Astrocyte (in vitro differentiated cells and primary cell): ENCODE results near the gene SLC2A2. TPM values are rescaled to one million over a fixed set of nuclear protein-coding genes. Genes with fewer than 3 reads are reported as not detected.
A peak's percentile ranks its signal among the peaks of the same experiment; 100 is the strongest.

Source experiments
- DNase-seq: peaks from one replicate; pipeline ENCODE4 v3.0.0-alpha.2; 2010; ENCODE audit warnings: low read depth
- FAIRE-seq: peaks from 2 replicates; lab custom pipeline; 2011; peaks lifted over from hg19 to GRCh38; lab: Jason Lieb, UNC
- H2AFZ ChIP-seq: 2 replicates; pipeline ENCODE4 v1.6.0; 2012; ENCODE audit warnings: low read depth, low read length, inconsistent platforms
- H3K27ac ChIP-seq: 2 replicates; pipeline ENCODE4 v1.5.1; 2011; ENCODE audit warnings: low read depth, low read length, inconsistent platforms
- H3K27me3 ChIP-seq: 2 replicates; pipeline ENCODE4 v1.6.0; 2011; ENCODE audit warnings: low read length, inconsistent platforms; ENCODE audit not compliant: insufficient read depth
- H3K36me3 ChIP-seq: 2 replicates; pipeline ENCODE4 v1.5.1; 2011; ENCODE audit warnings: low read length, inconsistent platforms; ENCODE audit not compliant: insufficient read depth
- H3K4me1 ChIP-seq: 2 replicates; pipeline ENCODE4 v1.5.1; 2011; ENCODE audit warnings: low read length, inconsistent platforms; ENCODE audit not compliant: insufficient read depth
- H3K4me2 ChIP-seq: 2 replicates; pipeline ENCODE4 v1.6.0; 2012; ENCODE audit warnings: low read length, inconsistent platforms
- H3K4me3 ChIP-seq: 2 replicates; pipeline ENCODE4 v1.5.1; 2011; ENCODE audit warnings: low read depth, mild to moderate bottlenecking, low read length, inconsistent platforms; ENCODE audit not compliant: insufficient read depth
- H3K79me2 ChIP-seq: 2 replicates; pipeline ENCODE4 v1.6.0; 2012; ENCODE audit warnings: mild to moderate bottlenecking, low read length, inconsistent platforms; ENCODE audit not compliant: insufficient read depth
- H3K9ac ChIP-seq: 2 replicates; pipeline ENCODE4 v1.6.0; 2012; ENCODE audit warnings: mild to moderate bottlenecking, low read length, inconsistent platforms
- H3K9me3 ChIP-seq: 2 replicates; pipeline ENCODE4 v1.5.1; 2012; ENCODE audit warnings: low read depth, mild to moderate bottlenecking, low read length, inconsistent platforms; ENCODE audit not compliant: insufficient read depth
- H4K20me1 ChIP-seq: 2 replicates; pipeline ENCODE4 v1.6.0; 2012; ENCODE audit warnings: low read length, inconsistent platforms; ENCODE audit not compliant: insufficient read depth
- H3K27ac Mint-ChIP-seq: one replicate; pipeline ENCODE4 v1.8.0; 2021; ENCODE audit warnings: mild to moderate bottlenecking, mixed read lengths; ENCODE audit not compliant: unreplicated experiment
- H3K27me3 Mint-ChIP-seq: one replicate; pipeline ENCODE4 v1.8.0; 2021; ENCODE audit warnings: low read depth, mixed read lengths; ENCODE audit not compliant: unreplicated experiment
- H3K36me3 Mint-ChIP-seq: one replicate; pipeline ENCODE4 v1.8.0; 2021; ENCODE audit warnings: low read depth, mixed read lengths; ENCODE audit not compliant: unreplicated experiment
- H3K4me1 Mint-ChIP-seq: one replicate; pipeline ENCODE4 v1.8.0; 2021; ENCODE audit warnings: low read depth, mixed read lengths; ENCODE audit not compliant: unreplicated experiment
- H3K4me3 Mint-ChIP-seq: one replicate; pipeline ENCODE4 v1.8.0; 2021; ENCODE audit warnings: mild to moderate bottlenecking, moderate library complexity, mixed read lengths; ENCODE audit not compliant: unreplicated experiment
- H3K9me3 Mint-ChIP-seq: one replicate; pipeline ENCODE4 v1.8.0; 2021; ENCODE audit warnings: mild to moderate bottlenecking, mixed read lengths; ENCODE audit not compliant: unreplicated experiment
- CTCF ChIP-seq: IDR thresholded peaks from 2 replicates; pipeline ENCODE4 v1.5.1; 2011; ENCODE audit warnings: low read depth, mild to moderate bottlenecking, inconsistent platforms, low read length, moderate library complexity; ENCODE audit not compliant: insufficient read depth
- EZH2 ChIP-seq: IDR thresholded peaks from 2 replicates; pipeline ENCODE4 v1.6.1; 2012; ENCODE audit warnings: mild to moderate bottlenecking, low read length, inconsistent platforms; ENCODE audit not compliant: insufficient read depth
- total RNA-seq: library from RNA; stranded (reverse); gene quantifications from 2 replicates; pipeline ENCODE4 v1.2.1, GENCODE V29; 2021

Gene SLC2A2
- total RNA-seq, 1 donor from 2014 or later = not detected

GRCh38 chr3:171011109-171011872 lies 15.2 kb downstream of the SLC2A2 start:
- Histone ChIP-seq H3K9me3 (no peaks in the 10 kb centered on the region), H3K4me3 (no peak overlapping the region), H3K4me2 (no peak overlapping the region), H4K20me1 (no peaks in the 10 kb centered on the region), H3K27me3 (no peaks in the 10 kb centered on the region), H3K79me2 (no peaks in the 10 kb centered on the region), H3K27ac (no peak overlapping the region), H3K36me3 (no peaks in the 10 kb centered on the region), H2AFZ (no peak overlapping the region), H3K9ac (no peak overlapping the region), H3K4me1 (no peaks in the 10 kb centered on the region)
- DNase-seq = no peak
- H3K27me3 Mint-ChIP-seq = no peaks in the 10 kb centered on the region
- H3K4me3 Mint-ChIP-seq = no peak overlapping the region
- H3K27ac Mint-ChIP-seq = no peak overlapping the region
- no peaks in the 10 kb centered on the region for H3K36me3 Mint-ChIP-seq
- TF ChIP-seq EZH2 = no peak
- no peak for TF ChIP-seq CTCF
- H3K4me1 Mint-ChIP-seq = no peaks in the 10 kb centered on the region
- H3K9me3 Mint-ChIP-seq = no peaks in the 10 kb centered on the region
- no peak for FAIRE-seq

- Histone ChIP-seq H3K79me2 (no peaks in the 10 kb centered on the region), H3K27ac (no peak overlapping the region), H3K4me3 (no peak overlapping the region), H3K4me1 (peaks cover 4% of the 10 kb centered on the region), H3K4me2 (no peak overlapping the region), H2AFZ (no peak overlapping the region), H3K9ac (no peak overlapping the region), H3K27me3 (no peaks in the 10 kb centered on the region), H4K20me1 (no peaks in the 10 kb centered on the region), H3K9me3 (no peaks in the 10 kb centered on the region), H3K36me3 (no peaks in the 10 kb centered on the region)
- Mint-ChIP-seq H3K27ac (no peak overlapping the region), H3K27me3 (no peaks in the 10 kb centered on the region), H3K4me3 (no peak overlapping the region), H3K36me3 (no peaks in the 10 kb centered on the region), H3K4me1 (peaks cover 5% of the 10 kb centered on the region), H3K9me3 (no peaks in the 10 kb centered on the region)
- FAIRE-seq (no peak), DNase-seq (no peak)
- TF ChIP-seq EZH2 = no peak
- no peak for TF ChIP-seq CTCF
Measured at GRCh38 chr3:171007316-171007715, 19.2 kb downstream of the SLC2A2 start.

- H3K4me3 ChIP-seq = no peak overlapping the region
- H3K36me3 ChIP-seq = no peaks in the 10 kb centered on the region
- TF ChIP-seq EZH2 = no peak
- TF ChIP-seq CTCF = no peak
- no peak overlapping the region for H3K27ac Mint-ChIP-seq
- H3K27ac ChIP-seq = peak overlapping the region; percentile 29
- no peak for FAIRE-seq
- no peaks in the 10 kb centered on the region for H3K36me3 Mint-ChIP-seq
- no peaks in the 10 kb centered on the region for H4K20me1 ChIP-seq
- no peaks in the 10 kb centered on the region for H3K27me3 Mint-ChIP-seq
- no peaks in the 10 kb centered on the region for H3K9me3 Mint-ChIP-seq
- peak overlapping the region; percentile 26 for H3K4me2 ChIP-seq
- H3K4me1 Mint-ChIP-seq = peaks cover 14% of the 10 kb centered on the region
- H3K9ac ChIP-seq = no peak overlapping the region
- DNase-seq = peak; percentile 63
- no peaks in the 10 kb centered on the region for H3K9me3 ChIP-seq
- no peaks in the 10 kb centered on the region for H3K79me2 ChIP-seq
- H3K4me3 Mint-ChIP-seq = no peak overlapping the region
- no peaks in the 10 kb centered on the region for H3K27me3 ChIP-seq
- peaks cover 11% of the 10 kb centered on the region for H3K4me1 ChIP-seq
- peak overlapping the region; percentile 26 for H2AFZ ChIP-seq
Measured at GRCh38 chr3:171005648-171006047, 20.9 kb downstream of the SLC2A2 start.
